PC-9 (cell line): Measurements from ENCODE around the gene LOX. TPM values are rescaled to one million over a fixed set of nuclear protein-coding genes. Genes with fewer than 3 reads are reported as not detected.

Source experiments
- Bru-seq: library from RNA; stranded (reverse); fragments of 400-500 nt; gene quantifications from one replicate; lab custom pipeline; 2021; lab: Mats Ljungman, UMichigan
- BruChase-seq, 2 experiments: library from RNA; stranded (reverse); fragments of 400-500 nt; gene quantifications; one replicate each; lab custom pipeline; 2021; lab: Mats Ljungman, UMichigan
- BruUV-seq: library from RNA; stranded (reverse); fragments of 400-500 nt; replicated peaks from 2 replicates; lab custom pipeline; 2021; lab: Mats Ljungman, UMichigan
- CTCF ChIA-PET: fragments of 300-600 bp; sonication (Branson Sonifier 250); formaldehyde crosslinking; loops from one replicate; lab custom pipeline; 2022; ENCODE audit warnings: antibody characterized with exemption; lab: Charles Lee
- POLR2A ChIA-PET: fragments of 300-600 bp; sonication (Branson Sonifier 250); formaldehyde crosslinking; loops from one replicate; lab custom pipeline; 2022; ENCODE audit warnings: antibody characterized with exemption; ENCODE audit not compliant: unreplicated experiment; lab: Charles Lee
- DNase-seq, 2 experiments: peaks; one replicate each; pipeline versions ENCODE4 v3.0.0 to v3.0.0-alpha.2; 2015 to 2022; ENCODE audit warnings: mixed read lengths in 1 of 2
- H2AFZ ChIP-seq: fragments of 200-600 bp; sonication (generic); 2 replicates; pipeline ENCODE4 v1.8.1; 2017; ENCODE audit warnings: antibody characterized with exemption
- H3F3A ChIP-seq: fragments of 200-600 bp; sonication (generic); 2 replicates; pipeline ENCODE4 v1.8.1; 2017; ENCODE audit warnings: antibody characterized with exemption, mild to moderate bottlenecking, low read depth; ENCODE audit not compliant: insufficient read depth
- H3K27ac ChIP-seq: fragments of 200-600 bp; sonication (generic); 2 replicates; pipeline ENCODE4 v1.6.1; 2016; ENCODE audit warnings: mixed run types
- H3K27me3 ChIP-seq: fragments of 200-600 bp; sonication (generic); 2 replicates; pipeline ENCODE4 v1.6.1; 2016; ENCODE audit warnings: low read depth, mixed run types; ENCODE audit not compliant: insufficient read depth
- H3K36me3 ChIP-seq: fragments of 200-600 bp; sonication (generic); 2 replicates; pipeline ENCODE4 v1.6.1; 2016; ENCODE audit warnings: low read depth, mixed run types
- H3K4me1 ChIP-seq: fragments of 200-600 bp; sonication (generic); replicated peaks from 2 replicates; pipeline ENCODE4 v1.6.1; 2016; ENCODE audit warnings: mixed run types; ENCODE audit not compliant: insufficient read depth
- H3K4me2 ChIP-seq: fragments of 200-600 bp; sonication (generic); 2 replicates; pipeline ENCODE4 v1.6.1; 2017; ENCODE audit warnings: mixed run types
- H3K4me3 ChIP-seq: fragments of 200-600 bp; sonication (generic); 2 replicates; pipeline ENCODE4 v1.6.1; 2016; ENCODE audit warnings: mixed run types
- H3K79me2 ChIP-seq: fragments of 200-600 bp; sonication (generic); 2 replicates; pipeline ENCODE4 v1.6.1; 2017; ENCODE audit warnings: low read depth, mixed run types
- H3K9me2 ChIP-seq: fragments of 200-600 bp; sonication (generic); 2 replicates; pipeline ENCODE4 v1.8.1; 2017; ENCODE audit warnings: mild to moderate bottlenecking; ENCODE audit not compliant: insufficient read depth
- H3K9me3 ChIP-seq: fragments of 200-600 bp; sonication (generic); 2 replicates; pipeline ENCODE4 v1.8.1; 2016; ENCODE audit warnings: low read depth; ENCODE audit not compliant: insufficient read depth
- H4K20me1 ChIP-seq: fragments of 200-600 bp; sonication (generic); 2 replicates; pipeline ENCODE4 v1.8.1; 2017; ENCODE audit not compliant: insufficient read depth
- EZH2 ChIP-seq: fragments of 200-600 bp; sonication (generic); IDR thresholded peaks from 2 replicates; pipeline ENCODE4 v1.8.0; 2017; ENCODE audit warnings: antibody characterized with exemption, low read depth
- intact Hi-C: fragments of 100-400 bp; cut with micrococcal nuclease; formaldehyde crosslinking; loops from one replicate; pipeline ENCODE4 v1.10.0; 2022; ENCODE audit not compliant: unreplicated experiment
- long read RNA-seq: library from polyadenylated mRNA; stranded (forward); transcript quantifications from one replicate; pipeline ENCODE4 v2.0.0, GENCODE V29; 2022
- total RNA-seq: library from RNA; stranded (reverse); gene quantifications from 2 replicates; pipeline ENCODE4 v1.2.3, GENCODE V29; 2021
- TF ChIP-seq, protein P1 (sequence below): fragments of 200-600 bp; sonication (generic); conservative IDR thresholded peaks from 2 replicates; pipeline ENCODE4 v1.6.1; 2017; ENCODE audit warnings: mixed run types, antibody characterized with exemption, mild to moderate bottlenecking, moderate library complexity

Gene LOX, protein sequence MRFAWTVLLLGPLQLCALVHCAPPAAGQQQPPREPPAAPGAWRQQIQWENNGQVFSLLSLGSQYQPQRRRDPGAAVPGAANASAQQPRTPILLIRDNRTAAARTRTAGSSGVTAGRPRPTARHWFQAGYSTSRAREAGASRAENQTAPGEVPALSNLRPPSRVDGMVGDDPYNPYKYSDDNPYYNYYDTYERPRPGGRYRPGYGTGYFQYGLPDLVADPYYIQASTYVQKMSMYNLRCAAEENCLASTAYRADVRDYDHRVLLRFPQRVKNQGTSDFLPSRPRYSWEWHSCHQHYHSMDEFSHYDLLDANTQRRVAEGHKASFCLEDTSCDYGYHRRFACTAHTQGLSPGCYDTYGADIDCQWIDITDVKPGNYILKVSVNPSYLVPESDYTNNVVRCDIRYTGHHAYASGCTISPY
- total RNA-seq (2.8 and 3.2 TPM in 2 replicates), Bru-seq, nascent RNA (percentile 35 among the genes with signal in this experiment), BruChase-seq, experiment 1, labeled RNA remaining after a 2-hour chase (percentile 30 among the genes with signal in this experiment), BruChase-seq, experiment 2, labeled RNA remaining after a 6-hour chase (percentile 55 among the genes with signal in this experiment)
- long read RNA-seq, full-length matches to known transcripts: 7 of 8 reads
- long read RNA-seq, partial matches to known transcripts: 0 of 8 reads
- long read RNA-seq, other reads (novel, unspliced or antisense): 1 of 8 reads

DNA sequence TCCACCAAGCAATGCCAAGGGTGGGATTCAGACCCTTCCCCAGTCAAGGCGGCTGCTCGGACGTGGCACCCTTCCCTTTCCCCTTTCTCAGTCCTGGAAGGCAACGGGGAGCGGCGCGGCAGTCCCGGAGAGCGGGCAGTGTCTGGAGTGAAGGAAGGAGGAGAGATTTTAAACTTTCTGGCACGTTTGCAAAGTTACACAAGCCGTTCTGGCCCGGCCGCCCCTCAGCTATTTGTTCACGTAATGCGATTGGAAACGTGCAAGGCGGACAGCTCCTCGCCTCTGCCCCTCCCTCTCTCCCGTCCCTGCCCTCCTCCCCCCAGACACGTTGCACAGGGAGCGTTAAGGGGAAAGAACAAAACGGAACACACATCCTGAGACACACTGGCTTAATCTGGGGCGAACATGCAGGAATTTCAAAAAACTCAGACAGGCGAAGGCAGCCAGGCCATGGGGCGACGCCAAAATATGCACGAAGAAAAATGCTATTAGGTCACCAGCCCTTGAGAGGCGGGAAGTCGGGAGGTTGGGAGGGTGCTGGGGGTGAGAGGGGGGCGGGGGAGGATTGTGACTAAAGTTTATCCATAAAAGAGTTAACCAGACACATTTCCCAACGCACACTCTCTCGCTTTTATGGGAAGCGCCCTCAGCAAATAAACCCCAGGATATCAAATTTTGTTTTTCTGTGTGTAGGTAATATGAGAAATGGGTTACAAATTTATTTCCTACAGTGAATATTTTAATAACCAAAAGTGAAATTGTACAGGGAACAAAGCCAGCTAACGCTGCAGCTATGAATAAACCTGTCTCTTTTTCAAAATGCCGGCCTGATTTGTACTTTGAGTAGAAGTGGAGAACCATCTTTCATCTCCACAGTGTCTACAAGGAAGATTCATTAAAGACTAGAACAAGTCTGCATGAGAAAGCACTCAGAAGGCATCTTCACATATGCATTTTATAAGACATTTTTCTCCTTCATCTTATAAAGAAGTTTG lies at the start of gene LOX:
LOX (minus strand) TSS at position 144 of the 995 bp plus-strand sequence. CDS start 274 bp downstream, outside the sequence.
- Histone ChIP-seq H4K20me1 (no peaks in the 10 kb centered on the region), H3K4me3 (peak within 1 kb of the TSS; percentile 89), H3K4me2 (peak within 1 kb of the TSS; percentile 92), H3K9me2 (no peaks in the 10 kb centered on the region), H3K36me3 (no peaks in the 10 kb centered on the region), H3K79me2 (no peaks in the 10 kb centered on the region), H3K27ac (peak within 1 kb of the TSS; percentile 33), H3K9me3 (no peaks in the 10 kb centered on the region), H3F3A (peaks cover 15% of the 10 kb centered on the region; the same call in 1 of the 2 replicates), H3K27me3 (no peaks in the 10 kb centered on the region), H2AFZ (peak within 1 kb of the TSS; percentile 97), H3K4me1 (peaks cover 25% of the 10 kb centered on the region)
- DNase-seq: peak; percentile 47 to 57
- ChIA-PET POLR2A (interaction anchor here (0.6 to 0.7 kb wide), 2 partner anchors 109 to 117 kb away, joined by 6 read pairs; partner anchors contain the start of gene SRFBP1), CTCF (no interaction called here)
- no TSS peak for BruUV-seq
- intact Hi-C loops: loop anchor here (5.0 kb wide), 1 partner anchor 96 kb away; no protein-coding TSS in a partner anchor
- TF ChIP-seq, protein P1, sequence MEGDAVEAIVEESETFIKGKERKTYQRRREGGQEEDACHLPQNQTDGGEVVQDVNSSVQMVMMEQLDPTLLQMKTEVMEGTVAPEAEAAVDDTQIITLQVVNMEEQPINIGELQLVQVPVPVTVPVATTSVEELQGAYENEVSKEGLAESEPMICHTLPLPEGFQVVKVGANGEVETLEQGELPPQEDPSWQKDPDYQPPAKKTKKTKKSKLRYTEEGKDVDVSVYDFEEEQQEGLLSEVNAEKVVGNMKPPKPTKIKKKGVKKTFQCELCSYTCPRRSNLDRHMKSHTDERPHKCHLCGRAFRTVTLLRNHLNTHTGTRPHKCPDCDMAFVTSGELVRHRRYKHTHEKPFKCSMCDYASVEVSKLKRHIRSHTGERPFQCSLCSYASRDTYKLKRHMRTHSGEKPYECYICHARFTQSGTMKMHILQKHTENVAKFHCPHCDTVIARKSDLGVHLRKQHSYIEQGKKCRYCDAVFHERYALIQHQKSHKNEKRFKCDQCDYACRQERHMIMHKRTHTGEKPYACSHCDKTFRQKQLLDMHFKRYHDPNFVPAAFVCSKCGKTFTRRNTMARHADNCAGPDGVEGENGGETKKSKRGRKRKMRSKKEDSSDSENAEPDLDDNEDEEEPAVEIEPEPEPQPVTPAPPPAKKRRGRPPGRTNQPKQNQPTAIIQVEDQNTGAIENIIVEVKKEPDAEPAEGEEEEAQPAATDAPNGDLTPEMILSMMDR: no peak
- TF ChIP-seq EZH2: no peak

DNA sequence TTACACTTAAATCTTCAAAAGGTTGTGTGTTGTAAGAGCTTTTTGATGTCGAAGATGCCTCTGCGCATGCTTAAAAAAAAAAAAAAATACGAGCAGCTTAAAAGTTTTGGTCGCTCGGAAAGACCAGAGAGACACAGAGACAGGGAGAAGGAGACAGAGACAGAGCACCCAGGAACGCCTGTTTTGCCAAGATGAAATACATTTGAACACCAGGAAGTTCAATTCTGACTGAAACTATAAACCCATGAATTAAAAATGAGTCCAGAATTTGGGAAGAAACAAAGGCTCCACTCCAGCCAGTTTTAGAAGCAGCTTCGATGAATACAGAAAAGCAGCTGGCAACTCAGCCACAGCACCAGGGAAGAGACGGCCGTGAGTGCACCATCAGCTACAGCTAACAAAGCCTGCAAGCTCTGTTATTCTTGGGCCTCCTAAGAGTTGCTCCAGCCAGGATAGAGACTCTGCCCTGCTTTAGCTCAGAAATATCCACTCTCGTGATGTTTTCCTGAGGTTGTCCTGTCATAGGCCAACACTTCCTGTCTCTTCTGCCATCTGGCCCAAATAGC lies 48.8 kb upstream of the LOX start:
- H3K27me3 ChIP-seq: no peaks in the 10 kb centered on the region
- no peaks in the 10 kb centered on the region for H3K79me2 ChIP-seq
- no peaks in the 10 kb centered on the region for H3K36me3 ChIP-seq
- H3K4me2 ChIP-seq: no peak overlapping the region
- no TSS peak for BruUV-seq
- H4K20me1 ChIP-seq: no peaks in the 10 kb centered on the region
- 0 out of 2 replicates have a peak, but pooled peaks cover 4% of the 10 kb centered on the region for H3K4me1 ChIP-seq
- no peak overlapping the region for H3K4me3 ChIP-seq
- ChIA-PET CTCF (interaction anchor here (0.7 kb wide), 1 partner anchor 30 kb away, joined by 5 read pairs; no protein-coding TSS in a partner anchor), POLR2A (no interaction called here)
- H3K9me3 ChIP-seq: no peaks in the 10 kb centered on the region
- intact Hi-C loops: no loop called here
- no peak for DNase-seq
- no peak overlapping the region for H3K27ac ChIP-seq
- H2AFZ ChIP-seq: no peak overlapping the region
- H3F3A ChIP-seq: no peaks in the 10 kb centered on the region
- H3K9me2 ChIP-seq: no peaks in the 10 kb centered on the region
- TF ChIP-seq, protein P1: no peak
